Endothelial cell of umbilical vein (primary cell): ENCODE measurements around the gene TBC1D19.

ENCODE experiments used
- EZH2 ChIP-seq: IDR thresholded peaks from 2 replicates; pipeline ENCODE4 v1.6.1; 2012; ENCODE audit warnings: borderline replicate concordance, low read depth, mild to moderate bottlenecking, moderate library complexity, low read length, inconsistent platforms; ENCODE audit not compliant: severe bottlenecking
- FOS ChIP-seq: IDR thresholded peaks from 2 replicates; pipeline ENCODE4 v1.6.1; 2011; ENCODE audit warnings: mild to moderate bottlenecking, low read length, moderate library complexity, borderline replicate concordance; ENCODE audit not compliant: insufficient read depth
- GATA2 ChIP-seq: IDR thresholded peaks from 2 replicates; pipeline ENCODE4 v1.7.0; 2011; ENCODE audit warnings: low read depth, mild to moderate bottlenecking, moderate library complexity, mixed read lengths, low read length; ENCODE audit not compliant: insufficient read length, insufficient read depth
- JUN ChIP-seq: IDR thresholded peaks from 2 replicates; pipeline ENCODE4 v1.6.1; 2011; ENCODE audit warnings: borderline replicate concordance, low read depth; ENCODE audit not compliant: insufficient read length, insufficient read depth
- MYC ChIP-seq: IDR thresholded peaks from one replicate; pipeline ENCODE4 v1.6.1; 2011; ENCODE audit warnings: mild to moderate bottlenecking, low read depth, low read length
- POLR2A ChIP-seq: IDR thresholded peaks from 2 replicates; pipeline ENCODE4 v1.6.1; 2012; ENCODE audit warnings: low read depth, mild to moderate bottlenecking, control low read depth, low read length
- POLR2AphosphoS5 ChIP-seq: IDR thresholded peaks from 2 replicates; pipeline ENCODE4 v1.6.1; 2012; ENCODE audit warnings: low read depth, mild to moderate bottlenecking, control low read depth, low read length, moderate library complexity; ENCODE audit not compliant: insufficient read depth
- TF ChIP-seq, protein P1 (sequence below), 2 donors: IDR thresholded peaks; 1 replicate in 1 of 2; 2 replicates in 1 of 2; pipeline ENCODE4 v1.5.1; 2011; ENCODE audit warnings: low read length in 2 of 2, mild to moderate bottlenecking in 2 of 2, moderate library complexity in 2 of 2, control low read depth in 1 of 2, inconsistent platforms in 1 of 2, low read depth in 1 of 2; ENCODE audit not compliant: insufficient read depth in 1 of 2; ENCODE audit errors: extremely low read depth in 1 of 2
- TF ChIP-seq, protein P2 (sequence below): IDR thresholded peaks from 2 replicates; pipeline ENCODE4 v1.6.1; 2011; ENCODE audit not compliant: insufficient read depth, insufficient read length

DNA sequence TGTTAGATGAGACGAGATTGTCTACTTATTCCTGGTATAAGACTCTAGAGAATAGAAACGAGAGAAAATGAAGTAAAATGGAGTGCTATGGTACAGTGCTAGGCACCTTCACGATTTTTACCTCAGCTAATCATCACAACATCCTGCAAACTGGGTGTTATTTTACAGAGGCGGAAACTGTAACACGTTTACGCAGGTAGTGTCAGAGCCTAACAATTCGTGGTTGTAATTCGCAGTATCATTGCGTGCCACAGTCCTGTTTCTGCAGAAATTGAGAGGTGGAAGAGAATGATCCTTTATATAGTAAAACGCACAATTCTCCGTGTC lies 383 bp upstream of the TBC1D19 start:
- TF ChIP-seq EZH2 (no peak), FOS (no peak), POLR2A (no peak), POLR2AphosphoS5 (no peak), MYC (no peak), JUN (no peak), GATA2 (no peak)
- TF ChIP-seq, protein P1, sequence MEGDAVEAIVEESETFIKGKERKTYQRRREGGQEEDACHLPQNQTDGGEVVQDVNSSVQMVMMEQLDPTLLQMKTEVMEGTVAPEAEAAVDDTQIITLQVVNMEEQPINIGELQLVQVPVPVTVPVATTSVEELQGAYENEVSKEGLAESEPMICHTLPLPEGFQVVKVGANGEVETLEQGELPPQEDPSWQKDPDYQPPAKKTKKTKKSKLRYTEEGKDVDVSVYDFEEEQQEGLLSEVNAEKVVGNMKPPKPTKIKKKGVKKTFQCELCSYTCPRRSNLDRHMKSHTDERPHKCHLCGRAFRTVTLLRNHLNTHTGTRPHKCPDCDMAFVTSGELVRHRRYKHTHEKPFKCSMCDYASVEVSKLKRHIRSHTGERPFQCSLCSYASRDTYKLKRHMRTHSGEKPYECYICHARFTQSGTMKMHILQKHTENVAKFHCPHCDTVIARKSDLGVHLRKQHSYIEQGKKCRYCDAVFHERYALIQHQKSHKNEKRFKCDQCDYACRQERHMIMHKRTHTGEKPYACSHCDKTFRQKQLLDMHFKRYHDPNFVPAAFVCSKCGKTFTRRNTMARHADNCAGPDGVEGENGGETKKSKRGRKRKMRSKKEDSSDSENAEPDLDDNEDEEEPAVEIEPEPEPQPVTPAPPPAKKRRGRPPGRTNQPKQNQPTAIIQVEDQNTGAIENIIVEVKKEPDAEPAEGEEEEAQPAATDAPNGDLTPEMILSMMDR (IDR thresholded peaks at IDR 0.05; ENCODE audit: extremely low read depth in 1 of 2, insufficient read depth in 1 of 2, low read depth in 1 of 2, low read length in 2 of 2), result no peak
- TF ChIP-seq, protein P2, sequence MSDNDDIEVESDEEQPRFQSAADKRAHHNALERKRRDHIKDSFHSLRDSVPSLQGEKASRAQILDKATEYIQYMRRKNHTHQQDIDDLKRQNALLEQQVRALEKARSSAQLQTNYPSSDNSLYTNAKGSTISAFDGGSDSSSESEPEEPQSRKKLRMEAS, result no peak
